Muscle of back (tissue), 11 donors: Measurements from ENCODE around the gene RAI1. TPM values are rescaled to one million over a fixed set of nuclear protein-coding genes. Genes with fewer than 3 reads are reported as not detected.
"Not testable (repeated sequence)": the region's sequence is repeated elsewhere in the genome, so short reads cannot be mapped to it uniquely, and the experiment has no call there.

Experiments used
- DNase-seq, 3 donors: peaks; one replicate each; pipeline versions ENCODE4 v3.0.0 to v3.0.0-alpha.2; 2013
- polyA plus RNA-seq, 10 donors: library from polyadenylated mRNA; unstranded; fragments of 120-200 nt; gene quantifications; one replicate each; pipeline ENCODE4 v1.2.1, GENCODE V29; 2013; ENCODE audit not compliant: insufficient read length in 10 of 10

Gene RAI1
- polyA plus RNA-seq, 10 donors = 12.5 to 23.4 (median 16.7) TPM

- no peak for DNase-seq
Observed at GRCh38 chr17:17795946-17796786, 114.9 kb downstream of the RAI1 start.

GRCh38 chr17:17796787-17797061, 115.5 kb downstream of the RAI1 start:
- no peak for DNase-seq

DNA sequence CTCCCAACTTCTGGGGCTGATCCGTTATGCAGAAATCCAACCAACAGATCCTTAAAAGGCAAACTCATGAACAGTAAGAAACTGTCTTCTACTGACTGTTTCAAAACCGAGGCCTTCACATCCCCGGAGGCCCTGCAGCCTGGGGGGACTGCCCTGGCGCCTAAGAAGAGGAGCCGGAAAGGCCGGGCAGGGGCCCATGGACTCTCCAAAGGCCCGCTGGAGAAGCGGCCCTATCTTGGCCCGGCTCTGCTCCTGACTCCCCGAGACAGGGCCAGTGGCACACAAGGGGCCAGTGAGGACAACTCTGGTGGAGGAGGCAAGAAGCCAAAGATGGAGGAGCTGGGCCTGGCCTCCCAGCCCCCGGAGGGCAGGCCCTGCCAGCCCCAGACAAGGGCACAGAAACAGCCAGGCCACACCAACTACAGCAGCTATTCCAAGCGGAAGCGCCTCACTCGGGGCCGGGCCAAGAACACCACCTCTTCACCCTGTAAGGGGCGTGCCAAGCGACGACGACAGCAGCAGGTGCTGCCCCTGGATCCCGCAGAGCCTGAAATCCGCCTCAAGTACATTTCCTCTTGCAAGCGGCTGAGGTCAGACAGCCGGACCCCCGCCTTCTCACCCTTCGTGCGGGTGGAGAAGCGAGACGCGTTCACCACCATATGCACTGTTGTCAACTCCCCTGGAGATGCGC, 116.0 kb downstream of the RAI1 start:
- no peak for DNase-seq

DNA sequence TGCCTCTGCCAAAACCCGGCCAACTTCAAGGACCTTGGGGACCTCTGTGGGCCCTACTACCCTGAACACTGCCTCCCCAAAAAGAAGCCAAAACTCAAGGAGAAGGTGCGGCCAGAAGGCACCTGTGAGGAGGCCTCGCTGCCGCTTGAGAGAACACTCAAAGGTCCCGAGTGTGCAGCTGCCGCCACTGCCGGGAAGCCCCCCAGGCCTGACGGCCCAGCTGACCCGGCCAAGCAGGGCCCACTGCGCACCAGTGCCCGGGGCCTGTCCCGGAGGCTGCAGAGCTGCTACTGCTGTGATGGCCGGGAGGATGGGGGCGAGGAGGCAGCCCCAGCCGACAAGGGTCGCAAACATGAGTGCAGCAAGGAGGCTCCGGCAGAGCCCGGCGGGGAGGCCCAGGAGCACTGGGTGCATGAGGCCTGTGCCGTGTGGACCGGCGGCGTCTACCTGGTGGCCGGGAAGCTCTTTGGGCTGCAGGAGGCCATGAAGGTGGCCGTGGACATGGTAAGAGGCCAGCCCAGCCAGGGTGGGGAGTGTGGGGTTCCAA, 116.8 kb downstream of the RAI1 start:
- no peak for DNase-seq

GRCh38 chr17:17798573-17799255, 117.5 kb downstream of the RAI1 start:
- DNase-seq = no peak

- no peak for DNase-seq
Observed at GRCh38 chr17:17800504-17801021, 119.3 kb downstream of the RAI1 start.

- no peak for DNase-seq
Observed at GRCh38 chr17:17801800-17802481, 120.7 kb downstream of the RAI1 start.

DNA sequence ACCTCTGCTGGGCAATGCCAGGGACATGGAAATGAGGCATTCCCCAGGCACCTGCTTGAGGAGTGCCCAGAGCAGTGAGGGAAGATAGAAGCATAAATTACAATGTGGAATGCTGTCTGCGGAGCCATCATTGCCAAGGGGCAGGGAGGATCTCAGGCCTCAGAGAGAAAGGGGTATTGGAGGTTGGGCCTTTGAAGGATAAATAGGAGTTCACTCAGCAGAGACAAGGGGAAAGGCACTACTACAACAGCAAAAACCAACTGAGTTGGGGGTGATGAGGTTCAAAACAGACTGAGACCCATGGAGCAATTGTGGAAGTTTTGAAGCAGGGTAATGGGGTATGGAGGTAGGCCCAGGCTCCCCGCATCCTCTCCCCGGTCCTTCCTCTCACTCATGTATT, 122.7 kb downstream of the RAI1 start:
- DNase-seq = no peak

DNA sequence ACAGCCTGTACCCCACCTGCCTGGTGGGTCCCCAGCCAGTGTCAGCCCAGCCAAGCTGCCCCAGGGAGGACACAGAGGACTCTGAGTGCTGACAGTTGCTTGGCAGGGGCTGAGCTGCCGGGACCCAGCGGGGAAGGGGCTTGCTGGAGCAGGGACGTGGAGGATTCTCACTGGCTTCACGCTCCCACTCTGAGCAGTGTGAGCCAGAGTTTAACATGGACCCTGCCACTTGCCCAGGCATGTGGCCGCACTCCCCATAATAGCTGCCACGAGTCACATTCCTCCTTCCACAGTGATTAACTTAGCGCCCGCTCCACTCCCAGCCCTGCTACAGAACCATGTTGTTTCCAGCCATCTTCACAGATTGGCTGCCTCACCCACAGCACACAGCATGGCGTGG, 124.3 kb downstream of the RAI1 start:
- DNase-seq = no peak

- DNase-seq = no peak
Observed at GRCh38 chr17:17806035-17806434, 124.8 kb downstream of the RAI1 start.

- peak in 1 of 3 donors; percentile 46 for DNase-seq
Observed at GRCh38 chr17:17806611-17807274, 125.5 kb downstream of the RAI1 start.

GRCh38 chr17:17807440-17807839, 126.2 kb downstream of the RAI1 start:
- DNase-seq = no peak

DNA sequence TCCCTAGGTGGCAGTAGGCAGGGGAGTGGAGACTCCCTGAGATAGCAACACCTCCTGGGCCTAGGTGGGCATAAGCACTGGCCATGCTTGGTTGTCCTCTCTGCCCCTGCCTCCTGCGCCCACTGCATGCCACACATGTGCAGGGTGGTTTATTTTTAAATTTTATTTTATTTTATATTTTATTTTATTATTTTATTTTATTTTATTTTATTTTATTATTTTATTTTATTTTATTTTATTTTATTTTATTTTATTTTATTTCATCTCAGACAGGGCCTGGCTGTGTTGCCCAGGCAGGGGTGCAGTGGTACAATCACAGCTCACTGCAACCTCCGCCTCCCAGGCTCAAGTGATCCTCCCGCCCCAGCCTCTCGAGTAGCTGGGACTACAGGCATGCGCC, 126.9 kb downstream of the RAI1 start:
- DNase-seq = not testable (repeated sequence)

GRCh38 chr17:17808706-17809432, 127.6 kb downstream of the RAI1 start:
- peak in 1 of 3 donors; percentile 57 for DNase-seq

DNA sequence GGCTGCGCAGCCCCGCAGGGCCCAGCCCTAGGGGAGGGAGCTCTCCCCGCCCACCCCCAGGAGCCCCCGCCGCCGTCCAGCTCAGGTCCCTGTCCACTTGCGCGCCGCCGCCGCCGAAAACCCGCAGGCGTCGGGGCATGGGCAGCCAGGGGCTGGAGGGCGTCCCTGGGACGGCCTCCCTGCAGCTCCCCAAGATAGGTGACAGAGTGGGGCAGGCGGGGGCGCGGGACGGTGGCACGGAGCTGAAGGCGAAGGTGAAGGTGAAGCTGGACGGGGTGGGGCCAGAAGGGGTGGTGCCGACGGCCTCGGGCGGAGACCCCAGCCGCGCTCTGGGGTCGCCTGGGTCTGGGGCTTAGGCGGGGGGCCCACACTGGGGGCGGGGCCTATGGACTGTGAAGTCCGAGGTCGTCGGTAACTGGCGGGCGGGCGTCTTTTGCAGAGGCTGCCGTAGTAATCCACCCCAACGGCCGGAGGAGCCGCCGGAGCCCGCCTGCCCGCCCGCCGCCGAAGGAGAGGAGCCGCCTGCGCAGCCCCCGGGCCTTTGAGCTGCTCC, 128.3 kb downstream of the RAI1 start:
- DNase-seq = no peak

DNA sequence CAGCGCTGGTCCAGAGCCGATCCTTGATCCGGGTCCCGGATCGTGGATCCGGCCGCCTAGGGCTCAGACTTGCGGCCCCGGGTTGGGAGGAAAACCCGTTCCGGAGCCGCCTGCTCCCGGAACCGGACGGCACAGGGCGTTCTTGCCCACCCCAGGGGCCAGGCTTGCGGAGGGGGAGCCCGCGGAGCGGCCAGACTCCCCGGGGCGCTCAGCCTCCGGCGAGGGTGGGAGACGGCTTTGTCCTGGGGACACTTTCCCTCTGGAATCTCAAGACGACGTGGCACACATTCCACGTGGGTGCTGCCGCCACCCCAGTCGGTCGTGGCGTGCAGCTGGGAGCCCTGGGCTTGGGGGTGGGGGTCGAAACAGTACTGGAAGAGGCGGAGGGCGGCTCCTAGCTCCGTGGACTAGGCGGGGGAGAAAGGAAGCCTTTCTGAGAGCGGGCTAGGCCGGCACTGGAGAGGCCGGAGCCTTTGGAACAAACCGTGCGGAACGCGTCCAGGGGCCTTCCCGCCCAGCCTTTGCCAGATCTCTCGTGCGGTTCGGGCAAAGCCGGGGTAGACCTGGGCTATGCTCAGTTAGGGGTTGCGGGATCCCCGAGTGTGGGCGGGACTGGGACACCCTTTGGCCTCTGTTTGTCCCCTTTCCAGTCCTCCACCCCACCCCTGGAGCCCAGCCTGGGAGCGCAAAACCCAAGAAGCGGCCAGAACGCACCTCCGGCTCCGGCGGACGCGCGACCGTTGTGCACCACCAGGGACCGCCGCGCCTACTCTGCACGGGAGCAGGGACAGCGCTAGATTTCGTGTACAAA, 129.0 kb downstream of the RAI1 start:
- peak; percentile 62 to 93 (median 82) for DNase-seq

GRCh38 chr17:17810895-17811248, 129.6 kb downstream of the RAI1 start:
- DNase-seq = no peak

- DNase-seq = peak in 2 of 3 donors; percentile 69 to 88
Observed at GRCh38 chr17:17811381-17812210, 130.3 kb downstream of the RAI1 start.
